HepG2 (cell line): ENCODE data around the gene CCT6A. TPM values are rescaled to one million over a fixed set of nuclear protein-coding genes. Genes with fewer than 3 reads are reported as not detected.

ENCODE experiments used
- ATAC-seq: fragments of 200-7000 bp; cut with Tn5 transposase; 3 replicates; pipeline ENCODE4 v1.9.1; 2020; ENCODE audit warnings: mild to moderate bottlenecking, moderate library complexity
- BruUV-seq: library from RNA; stranded (reverse); fragments of 400-500 nt; replicated peaks from 2 replicates; lab custom pipeline; 2021; lab: Mats Ljungman, UMichigan
- CTCF ChIA-PET: fragments of 300-600 bp; formaldehyde crosslinking; extraction: SDS; loops from one replicate; lab custom pipeline; 2021; ENCODE audit warnings: low total read pairs, inconsistent platforms, low intra/inter-chr PET ratio; lab: Yijun Ruan, JAX
- POLR2A ChIA-PET: fragments of 350-600 bp; sonication (Branson Sonifier 250); formaldehyde crosslinking; loops from one replicate; lab custom pipeline; 2020; ENCODE audit warnings: antibody characterized with exemption, inconsistent platforms; lab: Yijun Ruan, JAX
- DNase-seq: peaks from one replicate; pipeline ENCODE4 v3.0.0-alpha.2; 2015; ENCODE audit warnings: low spot score
- FAIRE-seq: peaks from 3 replicates; lab custom pipeline; 2011; peaks lifted over from hg19 to GRCh38; lab: Jason Lieb, UNC
- H2AFZ ChIP-seq: one replicate; pipeline ENCODE4 v1.6.1; 2011; ENCODE audit warnings: low read length, inconsistent platforms
- H3K27ac ChIP-seq: fragments of 300-600 bp; 3 replicates; pipeline ENCODE4 v1.8.0; 2011; ENCODE audit warnings: mixed run types, mild to moderate bottlenecking, mixed read lengths, low read length, inconsistent platforms; ENCODE audit not compliant: insufficient read depth; ENCODE audit errors: extremely low read length
- H3K27me3 ChIP-seq, 2 experiments: fragments of 200-600 bp in 1 of 2; 2 replicates in 1 of 2; 3 replicates in 1 of 2; pipeline versions ENCODE4 v1.6.0 to v1.8.0; 2011; ENCODE audit warnings: low read length in 2 of 2, mild to moderate bottlenecking in 2 of 2, moderate library complexity in 2 of 2, inconsistent platforms in 1 of 2; ENCODE audit not compliant: insufficient read depth in 2 of 2, control insufficient read depth in 1 of 2
- H3K36me3 ChIP-seq, 2 experiments: fragments of 200-600 bp in 1 of 2; replicated peaks in 1 of 2; 2 replicates in 1 of 2; 3 replicates in 1 of 2; pipeline versions ENCODE4 v1.5.1 to v1.8.0; 2011; ENCODE audit warnings: low read length in 2 of 2, inconsistent platforms in 1 of 2; ENCODE audit not compliant: insufficient read depth in 2 of 2, control insufficient read depth in 1 of 2
- H3K4me1 ChIP-seq: 2 replicates; pipeline ENCODE4 v1.5.1; 2012; ENCODE audit warnings: low read length, inconsistent platforms; ENCODE audit not compliant: insufficient read depth
- H3K4me2 ChIP-seq: 2 replicates; pipeline ENCODE4 v1.6.0; 2011; ENCODE audit warnings: low read depth, low read length, inconsistent platforms
- H3K4me3 ChIP-seq, 3 experiments: fragments of 200-600 bp in 1 of 3; sonication (generic), shearing (Covaris generic) in 1 of 3; replicated peaks in 1 of 3; 2 replicates each; pipeline ENCODE4 v1.5.1; 2011 to 2016; ENCODE audit warnings: low read length in 3 of 3, inconsistent platforms in 2 of 3, low read depth in 2 of 3, mild to moderate bottlenecking in 2 of 3, control low read depth in 1 of 3, mixed read lengths in 1 of 3; ENCODE audit not compliant: insufficient read depth in 1 of 3
- H3K79me2 ChIP-seq: one replicate; pipeline ENCODE4 v1.6.1; 2011; ENCODE audit warnings: low read length, inconsistent platforms; ENCODE audit not compliant: insufficient read depth
- H3K9ac ChIP-seq: 2 replicates; pipeline ENCODE4 v1.6.0; 2011; ENCODE audit warnings: mild to moderate bottlenecking, low read depth, low read length, inconsistent platforms; ENCODE audit not compliant: insufficient read depth
- H3K9me3 ChIP-seq: 2 replicates; pipeline ENCODE4 v1.5.1; 2012; ENCODE audit warnings: mild to moderate bottlenecking, low read length
- H4K20me1 ChIP-seq: 2 replicates; pipeline ENCODE4 v1.6.0; 2011; ENCODE audit warnings: inconsistent platforms, mild to moderate bottlenecking, low read length, moderate library complexity; ENCODE audit not compliant: insufficient read depth
- DMAP1 ChIP-seq: IDR thresholded peaks from 2 replicates; pipeline ENCODE4 v1.6.1; 2016
- FOXA1 ChIP-seq, 2 experiments: fragments of 450-650 bp in 1 of 2; sonication (generic) in 1 of 2; formaldehyde crosslinking in 1 of 2; IDR thresholded peaks; 2 replicates each; pipeline versions ENCODE4 v1.4.0 to v1.6.1; 2016 to 2020; ENCODE audit warnings: missing genetic modification reagents in 1 of 2
- ISX ChIP-seq: sonication (generic); formaldehyde crosslinking; conservative IDR thresholded peaks from 2 replicates; pipeline ENCODE4 v1.5.0; 2020; ENCODE audit warnings: missing genetic modification reagents
- JARID2 ChIP-seq: sonication (generic); formaldehyde crosslinking; IDR thresholded peaks from 2 replicates; pipeline ENCODE4 v1.8.1; 2023; ENCODE audit warnings: missing genetic modification reagents, inconsistent platforms; ENCODE audit not compliant: insufficient replicate concordance
- KLF11 ChIP-seq: IDR thresholded peaks from 2 replicates; pipeline ENCODE4 v1.6.1; 2016; ENCODE audit warnings: missing compliant biosample characterization
- MAF1 ChIP-seq: sonication (generic); formaldehyde crosslinking; IDR thresholded peaks from 2 replicates; pipeline ENCODE4 v1.5.0; 2020; ENCODE audit warnings: missing genetic modification reagents, borderline replicate concordance
- SMAD1 ChIP-seq: sonication (generic); formaldehyde crosslinking; IDR thresholded peaks from 2 replicates; pipeline ENCODE4 v1.4.0; 2020; ENCODE audit warnings: missing genetic modification reagents, low read depth, mild to moderate bottlenecking, borderline replicate concordance
- TBX3 ChIP-seq: fragments of 450-650 bp; IDR thresholded peaks from 2 replicates; pipeline ENCODE4 v1.6.1; 2017; ENCODE audit warnings: antibody characterized with exemption, mild to moderate bottlenecking, inconsistent platforms, borderline replicate concordance
- THAP7 ChIP-seq: sonication (generic); formaldehyde crosslinking; IDR thresholded peaks from 2 replicates; pipeline ENCODE4 v1.8.1; 2023; ENCODE audit warnings: mild to moderate bottlenecking, missing genetic modification reagents
- ZBTB33 ChIP-seq: sonication (generic); formaldehyde crosslinking; IDR thresholded peaks from 2 replicates; pipeline ENCODE4 v1.4.0; 2020; ENCODE audit warnings: missing genetic modification reagents
- ZBTB4 ChIP-seq: sonication (generic); formaldehyde crosslinking; IDR thresholded peaks from 2 replicates; pipeline ENCODE4 v1.4.0; 2020; ENCODE audit warnings: missing genetic modification reagents, mild to moderate bottlenecking, borderline replicate concordance
- ZC3H4 ChIP-seq: sonication (generic); formaldehyde crosslinking; IDR thresholded peaks from 2 replicates; pipeline ENCODE4 v1.4.0; 2020; ENCODE audit warnings: missing genetic modification reagents, borderline replicate concordance
- ZFP37 ChIP-seq: sonication (generic); formaldehyde crosslinking; IDR thresholded peaks from 2 replicates; pipeline ENCODE4 v1.4.0; 2020; ENCODE audit warnings: missing genetic modification reagents, borderline replicate concordance
- ZFP41 ChIP-seq: sonication (generic); formaldehyde crosslinking; IDR thresholded peaks from 2 replicates; pipeline ENCODE4 v1.4.0; 2020; ENCODE audit warnings: mild to moderate bottlenecking, missing genetic modification reagents, borderline replicate concordance
- ZNF232 ChIP-seq: sonication (generic); formaldehyde crosslinking; IDR thresholded peaks from 2 replicates; pipeline ENCODE4 v1.4.0; 2020; ENCODE audit warnings: missing genetic modification reagents, borderline replicate concordance
- ZNF235 ChIP-seq: sonication (generic); formaldehyde crosslinking; IDR thresholded peaks from 2 replicates; pipeline ENCODE4 v1.8.1; 2023; ENCODE audit warnings: mild to moderate bottlenecking, missing genetic modification reagents, borderline replicate concordance
- ZNF703 ChIP-seq: sonication (generic); formaldehyde crosslinking; IDR thresholded peaks from 2 replicates; pipeline ENCODE4 v1.5.1; 2020; ENCODE audit warnings: missing genetic modification reagents, mild to moderate bottlenecking, moderate library complexity, borderline replicate concordance
- WGBS: methylation state at CpG from one replicate; pipeline ENCODE4 v1.1.6; 2017; ENCODE audit warnings: low lambda C conversion rate; 5-methylcytosine and 5-hydroxymethylcytosine counted together
- in situ Hi-C: cut with HindIII; loops from 2 replicates; pipeline ENCODE4 v1.10.0; 2017; ENCODE audit warnings: low pct_unique_long_range_greater_than_20kb; ENCODE audit not compliant: extremely low pct_ligation_motif_present
- intact Hi-C: fragments of 100-400 bp; cut with micrococcal nuclease; formaldehyde crosslinking; loops from one replicate; pipeline ENCODE4 v1.10.0; 2022; ENCODE audit not compliant: unreplicated experiment
- polyA plus RNA-seq, 8 experiments: library from polyadenylated mRNA; depleted of rRNA in 3 of 8; stranded (reverse) in 7 of 8; unstranded in 1 of 8; fragments of >200 nt; fragmentation: Illumina TruSeq in 4 of 8; extraction: Trizol in 4 of 8; gene quantifications; 2 replicates each; pipeline versions ENCODE4 v1.2.1 to v1.2.3, GENCODE V29; 2011 to 2016; ENCODE audit warnings: low read depth in 4 of 8, missing spikeins in 1 of 8, mixed read lengths in 1 of 8; ENCODE audit not compliant: insufficient read depth in 1 of 8
- total RNA-seq, 5 experiments: library from RNA; depleted of rRNA; stranded (reverse); fragments of >200 nt; fragmentation: Illumina TruSeq; extraction: Trizol; gene quantifications; 2 replicates each; pipeline ENCODE4 v1.2.3, GENCODE V29; 2016; ENCODE audit warnings: low read depth in 1 of 5

CCT6A gene
- total and polyA plus RNA-seq, 2 of the 13 experiments (the other 11 are each of a cell fraction or from before 2014, with no cell fraction given), result 219 to 292 TPM

GRCh38 chr7:56040730-56041129 is 10.8 kb upstream of the CCT6A start:
- TF ChIP-seq ZBTB4 (CRISPR knock-in tag) (no peak), TBX3 (no peak), ZNF703 (no peak), ZC3H4 (CRISPR knock-in tag) (no peak), JARID2 (no peak), FOXA1 (IDR thresholded peaks at IDR 0.05) (no peak), FOXA1 (CRISPR knock-in tag; IDR thresholded peaks at IDR 0.05) (no peak), ZNF232 (CRISPR knock-in tag) (no peak), KLF11 (no peak), THAP7 (no peak), ZBTB33 (CRISPR knock-in tag) (no peak), ZNF235 (CRISPR knock-in tag) (no peak), ZFP37 (CRISPR knock-in tag) (no peak), DMAP1 (no peak), MAF1 (CRISPR knock-in tag) (no peak), SMAD1 (CRISPR knock-in tag) (no peak), ISX (CRISPR knock-in tag) (no peak), ZFP41 (CRISPR knock-in tag) (no peak)
- in situ Hi-C loops, result no loop called here
- intact Hi-C loops, result no loop called here
- POLR2A ChIA-PET, result interaction anchor here (0.6 to 1.3 kb wide), 3 partner anchors 11 to 31 kb away, joined by 3 to 9 read pairs (median 4); partner anchors contain the start of genes CCT6A and PSPH
- peak overlapping the region; percentile 38 for H3K27ac ChIP-seq
- CTCF ChIA-PET, result no interaction called here
- no peak overlapping the region for H3K9ac ChIP-seq
- BruUV-seq, result no TSS peak
- H3K27me3 ChIP-seq, result no peaks in the 10 kb centered on the region
- H3K36me3 ChIP-seq, result peaks cover 0 to 2% of the 10 kb centered on the region in 2 experiments; a peak in 3 of 5 replicates
- H3K4me1 ChIP-seq, result peaks cover 12% of the 10 kb centered on the region
- no peak overlapping the region for H3K4me2 ChIP-seq
- H4K20me1 ChIP-seq, result no peaks in the 10 kb centered on the region
- DNase-seq (no peak), FAIRE-seq (no peak), ATAC-seq (no peak)
- no peak overlapping the region for H3K4me3 ChIP-seq
- no peaks in the 10 kb centered on the region for H3K9me3 ChIP-seq
- no peaks in the 10 kb centered on the region for H3K79me2 ChIP-seq
- 93% methylated on average over 3 of the region's 3 CpGs for WGBS
- H2AFZ ChIP-seq, result no peak overlapping the region
